ENCODE data around the gene DIAPH2. TPM values are rescaled to one million over a fixed set of nuclear protein-coding genes. Genes with fewer than 3 reads are reported as not detected.

The DIAPH2 gene
- total RNA-seq, 1 experiment from 2014 or later: 10.4 TPM

GRCh38 chrX:96689991-96690390, 5.3 kb downstream of the DIAPH2 start:
- BruUV-seq (replicated peaks): no TSS peak
- no peaks in the 10 kb centered on the region for H3K9me3 ChIP-seq (ENCODE audit: low read depth, low read length, poor library complexity, severe bottlenecking)
- no peaks in the 10 kb centered on the region for H3K4me1 ChIP-seq (ENCODE audit: insufficient read depth, low read length, poor library complexity, severe bottlenecking)
- intact Hi-C loops (cut with micrococcal nuclease; ENCODE audit: unreplicated experiment): no loop called here
- TF ChIP-seq CTCF (conservative IDR thresholded peaks at IDR 0.05; ENCODE audit: low read depth, low read length) (no peak), EZH2 (IDR thresholded peaks at IDR 0.05; ENCODE audit: borderline replicate concordance, low read depth, low read length, poor library complexity, severe bottlenecking) (no peak)
- DNase-seq (ENCODE audit: low spot score): no peak
- H3K27ac ChIP-seq (ENCODE audit: low read depth, low read length, poor library complexity, severe bottlenecking): no peak overlapping the region
- POLR2A ChIA-PET (ENCODE audit: low non-redundant PET): no interaction called here
- no peaks in the 10 kb centered on the region for H3K36me3 ChIP-seq (ENCODE audit: insufficient read depth, low read length, poor library complexity, severe bottlenecking)
- H3K27me3 ChIP-seq (replicated peaks; ENCODE audit: insufficient read depth, low read depth, low read length, poor library complexity): no peaks in the 10 kb centered on the region
- CTCF ChIA-PET: no interaction called here
- no peak overlapping the region for H3K4me3 ChIP-seq (ENCODE audit: low read depth, low read length, poor library complexity, severe bottlenecking)

GRCh38 chrX:96692454-96692853, 7.8 kb downstream of the DIAPH2 start:
- ChIA-PET POLR2A (ENCODE audit: low non-redundant PET) (no interaction called here), CTCF (no interaction called here)
- H3K4me1 ChIP-seq (ENCODE audit: insufficient read depth, low read length, poor library complexity, severe bottlenecking): no peaks in the 10 kb centered on the region
- DNase-seq (ENCODE audit: low spot score): no peak
- H3K27me3 ChIP-seq (replicated peaks; ENCODE audit: insufficient read depth, low read depth, low read length, poor library complexity): no peaks in the 10 kb centered on the region
- no peaks in the 10 kb centered on the region for H3K9me3 ChIP-seq (ENCODE audit: low read depth, low read length, poor library complexity, severe bottlenecking)
- BruUV-seq (replicated peaks): no TSS peak
- TF ChIP-seq EZH2 (IDR thresholded peaks at IDR 0.05; ENCODE audit: borderline replicate concordance, low read depth, low read length, poor library complexity, severe bottlenecking) (no peak), CTCF (conservative IDR thresholded peaks at IDR 0.05; ENCODE audit: low read depth, low read length) (no peak)
- no peak overlapping the region for H3K27ac ChIP-seq (ENCODE audit: low read depth, low read length, poor library complexity, severe bottlenecking)
- H3K36me3 ChIP-seq (ENCODE audit: insufficient read depth, low read length, poor library complexity, severe bottlenecking): no peaks in the 10 kb centered on the region
- no peak overlapping the region for H3K4me3 ChIP-seq (ENCODE audit: low read depth, low read length, poor library complexity, severe bottlenecking)
- intact Hi-C loops (cut with micrococcal nuclease; ENCODE audit: unreplicated experiment): no loop called here

- TF ChIP-seq CTCF (conservative IDR thresholded peaks at IDR 0.05; ENCODE audit: low read depth, low read length) (no peak), EZH2 (IDR thresholded peaks at IDR 0.05; ENCODE audit: borderline replicate concordance, low read depth, low read length, poor library complexity, severe bottlenecking) (no peak)
- H3K4me1 ChIP-seq (ENCODE audit: insufficient read depth, low read length, poor library complexity, severe bottlenecking): no peaks in the 10 kb centered on the region
- no peak for DNase-seq (ENCODE audit: low spot score)
- H3K4me3 ChIP-seq (ENCODE audit: low read depth, low read length, poor library complexity, severe bottlenecking): no peak overlapping the region
- H3K27me3 ChIP-seq (replicated peaks; ENCODE audit: insufficient read depth, low read depth, low read length, poor library complexity): no peaks in the 10 kb centered on the region
- ChIA-PET POLR2A (ENCODE audit: low non-redundant PET) (no interaction called here), CTCF (no interaction called here)
- H3K9me3 ChIP-seq (ENCODE audit: low read depth, low read length, poor library complexity, severe bottlenecking): no peaks in the 10 kb centered on the region
- no peak overlapping the region for H3K27ac ChIP-seq (ENCODE audit: low read depth, low read length, poor library complexity, severe bottlenecking)
- no TSS peak for BruUV-seq (replicated peaks)
- H3K36me3 ChIP-seq (ENCODE audit: insufficient read depth, low read length, poor library complexity, severe bottlenecking): no peaks in the 10 kb centered on the region
- intact Hi-C loops (cut with micrococcal nuclease; ENCODE audit: unreplicated experiment): no loop called here
Observed at GRCh38 chrX:96692890-96693289, 8.2 kb downstream of the DIAPH2 start.
